ENCODE measurements around the gene SUPT20HL1.

SUPT20HL1 gene

DNA sequence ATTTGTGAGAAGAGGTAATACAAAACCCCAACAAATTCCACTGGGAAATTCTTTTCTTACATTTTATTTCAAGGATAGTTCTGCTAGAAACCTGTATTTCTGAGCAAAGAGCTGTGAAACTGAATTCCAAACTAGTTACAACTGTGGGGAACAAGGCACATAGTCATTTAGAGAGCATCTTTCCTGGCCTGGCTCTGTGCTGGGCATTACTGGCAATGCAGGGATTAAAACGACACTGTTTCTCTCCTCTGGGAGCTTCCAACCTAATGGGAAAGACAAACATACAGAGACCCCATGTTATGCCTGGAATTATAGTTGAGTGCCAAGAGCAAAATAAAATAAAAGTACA, 36.5 kb downstream of the SUPT20HL1 start:
- DNase-seq (ENCODE audit: low read depth), result no peak

DNA sequence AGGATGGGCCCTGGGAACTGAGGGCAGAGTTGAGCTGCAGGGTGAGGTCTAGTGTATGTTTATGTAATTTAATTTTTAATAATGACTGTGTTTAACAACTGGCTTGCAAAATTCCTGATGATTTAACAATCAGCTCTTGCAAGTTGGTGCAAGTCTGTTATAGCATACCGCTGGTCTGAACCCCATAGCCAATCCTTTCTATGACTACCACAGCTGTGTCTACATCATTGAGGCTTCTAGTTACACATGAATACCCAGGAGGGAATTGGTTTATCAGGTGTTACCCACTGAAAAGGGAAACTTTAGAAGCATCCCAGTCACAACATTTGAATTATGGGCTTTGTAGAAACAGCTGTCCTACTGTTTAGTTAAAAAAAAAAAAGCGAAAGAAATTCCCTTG, 38.3 kb downstream of the SUPT20HL1 start:
- no peak for DNase-seq (ENCODE audit: low read depth)

DNA sequence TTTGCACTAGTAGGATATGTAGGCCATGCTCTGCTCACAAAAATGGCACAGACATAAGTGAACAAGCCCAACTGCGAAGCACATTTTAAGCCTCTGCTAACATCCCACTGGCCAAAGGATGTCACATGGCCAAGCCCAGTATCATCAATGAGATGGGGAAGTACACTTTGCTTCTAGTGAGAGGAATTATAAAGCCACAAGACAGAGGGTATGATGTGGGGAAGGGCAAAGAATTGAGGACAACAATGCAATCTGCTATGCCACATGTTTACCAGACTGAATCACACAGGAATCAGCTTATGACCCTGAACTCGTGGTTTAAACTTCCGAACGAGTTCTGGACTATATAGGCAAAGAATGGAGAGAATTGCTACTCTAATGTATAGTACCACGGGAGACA, 39.1 kb downstream of the SUPT20HL1 start:
- DNase-seq (ENCODE audit: low read depth), result no peak

DNA sequence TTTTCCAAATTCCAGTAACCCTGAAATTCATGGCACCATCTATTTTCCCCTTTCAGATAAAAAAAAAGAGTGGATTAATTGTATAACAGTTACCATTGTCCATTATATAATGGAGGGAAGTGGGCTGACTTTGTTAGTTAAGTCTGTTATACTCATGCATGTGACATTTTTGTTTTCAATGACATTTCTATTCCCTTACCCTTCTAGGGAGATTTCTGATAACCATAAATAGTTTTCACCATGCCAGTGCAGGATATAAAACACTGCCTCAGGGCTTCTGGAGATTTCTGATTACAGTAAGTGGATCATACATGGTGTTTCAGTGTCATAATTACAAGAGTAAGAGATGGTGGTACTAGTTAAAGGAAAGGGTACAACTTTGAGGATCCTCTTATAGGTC, 45.5 kb downstream of the SUPT20HL1 start:
- no peak for DNase-seq (ENCODE audit: low read depth)
